Keratinocyte (primary cell): Measurements from ENCODE around the gene TAS1R2.

Source experiments
- EZH2 ChIP-seq: IDR thresholded peaks from one replicate; pipeline ENCODE4 v1.6.1; 2012; ENCODE audit warnings: inconsistent platforms, mild to moderate bottlenecking, low read length, moderate library complexity
- TF ChIP-seq, protein P1 (sequence below), 3 experiments: IDR thresholded peaks in 1 of 3; conservative IDR thresholded peaks in 1 of 3; optimal IDR thresholded peaks in 1 of 3; 2 replicates in 2 of 3; 3 replicates in 1 of 3; pipeline versions ENCODE3 to v1.5.1; 2011; ENCODE audit warnings: low read length in 3 of 3, mild to moderate bottlenecking in 3 of 3, moderate library complexity in 2 of 3, control low read depth in 1 of 3, inconsistent platforms in 1 of 3; ENCODE audit not compliant: insufficient read depth in 2 of 3; ENCODE audit errors: extremely low read depth in 1 of 3

DNA sequence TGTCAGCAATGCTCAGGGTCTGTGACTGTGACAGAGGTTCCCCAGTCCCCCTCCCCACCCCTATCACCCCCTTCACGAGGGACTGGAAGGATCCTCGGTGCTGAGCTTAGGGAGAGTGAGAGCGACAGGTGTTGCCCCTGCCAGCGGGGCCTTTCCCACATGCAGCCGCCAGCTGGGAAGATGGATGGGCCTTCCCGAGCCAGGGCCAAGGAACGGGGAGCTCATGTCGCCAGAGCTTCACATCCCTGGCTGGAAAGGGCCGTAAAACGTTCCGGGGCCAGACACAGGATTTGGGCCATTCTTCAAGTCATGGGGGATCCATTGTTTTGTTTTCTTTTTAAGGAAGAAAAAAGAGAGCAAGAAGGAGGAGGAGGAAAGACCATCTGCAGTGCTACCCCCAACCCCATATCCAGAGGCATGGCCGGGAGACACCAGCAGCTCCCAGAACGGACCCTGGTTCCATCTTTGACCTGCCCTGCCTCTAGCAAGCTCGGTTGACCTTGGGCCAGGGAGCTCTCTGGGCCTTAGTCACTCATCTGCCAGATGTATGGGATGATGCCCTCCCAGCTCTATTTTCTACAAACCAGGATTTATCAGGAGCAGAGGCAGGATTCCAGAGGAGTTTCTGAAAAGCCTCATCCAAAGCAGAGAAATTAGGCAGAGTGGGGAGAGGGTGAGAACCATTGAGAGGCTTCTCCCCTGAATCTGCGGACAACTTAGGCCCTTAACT is 54.1 kb downstream of the TAS1R2 start:
- TF ChIP-seq, protein P1, sequence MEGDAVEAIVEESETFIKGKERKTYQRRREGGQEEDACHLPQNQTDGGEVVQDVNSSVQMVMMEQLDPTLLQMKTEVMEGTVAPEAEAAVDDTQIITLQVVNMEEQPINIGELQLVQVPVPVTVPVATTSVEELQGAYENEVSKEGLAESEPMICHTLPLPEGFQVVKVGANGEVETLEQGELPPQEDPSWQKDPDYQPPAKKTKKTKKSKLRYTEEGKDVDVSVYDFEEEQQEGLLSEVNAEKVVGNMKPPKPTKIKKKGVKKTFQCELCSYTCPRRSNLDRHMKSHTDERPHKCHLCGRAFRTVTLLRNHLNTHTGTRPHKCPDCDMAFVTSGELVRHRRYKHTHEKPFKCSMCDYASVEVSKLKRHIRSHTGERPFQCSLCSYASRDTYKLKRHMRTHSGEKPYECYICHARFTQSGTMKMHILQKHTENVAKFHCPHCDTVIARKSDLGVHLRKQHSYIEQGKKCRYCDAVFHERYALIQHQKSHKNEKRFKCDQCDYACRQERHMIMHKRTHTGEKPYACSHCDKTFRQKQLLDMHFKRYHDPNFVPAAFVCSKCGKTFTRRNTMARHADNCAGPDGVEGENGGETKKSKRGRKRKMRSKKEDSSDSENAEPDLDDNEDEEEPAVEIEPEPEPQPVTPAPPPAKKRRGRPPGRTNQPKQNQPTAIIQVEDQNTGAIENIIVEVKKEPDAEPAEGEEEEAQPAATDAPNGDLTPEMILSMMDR (optimal IDR thresholded peaks at IDR 0.05 in 1 of 3, IDR thresholded peaks at IDR 0.05 in 1 of 3, conservative IDR thresholded peaks at IDR 0.05 in 1 of 3; ENCODE audit: extremely low read depth in 1 of 3, insufficient read depth in 2 of 3, low read length in 3 of 3), result no peak
- no peak for TF ChIP-seq EZH2
